HG02943 (cell line): Measurements from ENCODE around the gene MID2.
"Not testable (repeated sequence)": the region's sequence is repeated elsewhere in the genome, so short reads cannot be mapped to it uniquely, and the experiment has no call there.

Source experiments
- ATAC-seq: cut with Tn5 transposase; IDR thresholded peaks from one replicate; pipeline ENCODE4 v1.9.1; 2021; ENCODE audit warnings: mild to moderate bottlenecking, low read depth, moderate library complexity; ENCODE audit not compliant: unreplicated experiment

The MID2 gene

DNA sequence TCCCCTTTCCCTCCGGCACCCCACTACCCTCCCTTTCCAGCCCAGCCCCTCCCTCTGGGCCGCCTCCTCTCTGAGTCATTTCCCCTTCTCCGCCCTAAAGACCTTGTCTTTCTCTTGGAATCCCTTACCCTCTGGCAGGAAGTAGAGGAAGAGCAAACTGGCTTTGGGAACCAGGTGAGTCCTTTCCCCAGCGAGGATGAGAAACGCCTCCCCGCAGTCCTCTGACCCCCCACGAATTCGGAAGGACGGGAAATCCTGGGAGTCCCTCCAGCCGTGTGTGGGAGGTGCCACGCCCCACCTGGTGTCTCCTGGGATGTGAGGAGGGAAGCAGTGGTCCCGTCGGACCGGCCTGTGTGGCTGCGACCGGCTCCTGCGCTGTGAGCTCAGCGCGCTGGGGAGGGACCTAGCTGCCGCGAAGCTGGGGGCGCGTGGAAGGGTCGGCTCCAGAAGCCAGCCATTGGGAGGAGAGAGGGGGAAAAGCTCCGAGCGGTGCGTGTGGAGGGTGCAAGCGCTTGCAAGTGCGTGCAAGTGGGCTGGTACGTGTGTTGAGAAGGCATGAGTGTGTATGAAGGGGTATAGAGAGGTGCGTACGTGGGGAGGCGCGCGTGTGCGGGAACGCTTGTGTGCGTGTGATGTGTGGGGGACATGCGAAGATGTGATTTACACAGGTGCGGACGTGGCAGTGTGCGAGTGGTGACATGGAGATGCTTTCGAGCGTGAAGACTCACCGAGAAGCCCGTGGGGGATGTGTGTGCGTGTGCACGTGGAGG, 110.2 kb downstream of the MID2 start:
- ATAC-seq, result no peak

GRCh38 chrX:107936434-107936730, 110.7 kb downstream of the MID2 start:
- ATAC-seq, result no peak

GRCh38 chrX:107940095-107940494, 114.4 kb downstream of the MID2 start:
- ATAC-seq, result no peak

- not testable (repeated sequence) for ATAC-seq
These were observed 129.7 kb downstream of the MID2 start for GRCh38 chrX:107955337-107955736.

DNA sequence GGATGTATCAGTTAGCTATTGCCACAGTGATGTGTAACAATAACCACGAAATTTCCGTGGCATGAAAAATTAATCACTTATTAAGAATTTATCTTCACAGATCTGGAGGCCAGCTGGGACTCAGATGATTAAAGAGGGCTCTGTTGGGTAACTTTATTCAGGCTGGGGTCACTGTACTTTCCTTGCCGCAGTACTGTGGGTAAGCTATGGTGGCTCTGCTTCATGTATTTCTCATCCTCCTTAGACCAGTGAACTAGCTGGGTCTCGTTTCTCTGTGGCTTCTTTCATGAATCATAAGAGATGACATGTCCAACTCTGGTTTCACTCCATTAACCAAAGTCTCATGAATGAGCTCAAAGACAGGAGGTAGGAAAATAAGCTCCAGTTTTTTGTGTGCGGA, 143.0 kb downstream of the MID2 start:
- peak; percentile 94 for ATAC-seq

GRCh38 chrX:107970073-107970472, 144.4 kb downstream of the MID2 start:
- ATAC-seq, result no peak

- ATAC-seq, result no peak
These were observed 146.0 kb downstream of the MID2 start for GRCh38 chrX:107971636-107972035.
